NT2/D1 (cell line): Measurements from ENCODE around the gene TCERG1L.

ENCODE experiments used
- SUZ12 ChIP-seq: IDR thresholded peaks from 2 replicates; pipeline ENCODE4 v1.6.1; 2011; ENCODE audit not compliant: insufficient read length, insufficient read depth; ENCODE audit errors: extremely low read depth
- YY1 ChIP-seq: IDR thresholded peaks from 2 replicates; pipeline ENCODE4 v1.6.1; 2011; ENCODE audit not compliant: insufficient read length, insufficient read depth
- ZNF274 ChIP-seq: IDR thresholded peaks from 2 replicates; pipeline ENCODE4 v1.6.1; 2011; ENCODE audit warnings: mild to moderate bottlenecking, low read depth, low read length

DNA sequence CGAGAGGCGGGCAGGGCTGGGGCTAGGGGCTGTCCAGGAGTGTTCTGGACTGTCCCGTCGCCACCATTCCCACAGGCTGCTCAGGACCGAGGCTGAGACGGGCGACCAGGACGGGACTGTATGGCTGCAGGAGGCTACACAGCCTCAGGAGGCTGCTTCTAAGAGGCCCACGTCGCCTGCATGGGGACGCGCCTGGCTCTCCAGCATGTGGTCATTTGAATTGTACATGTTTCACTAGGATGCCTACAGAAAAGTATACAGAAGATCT lies 216.3 kb downstream of the TCERG1L start:
- TF ChIP-seq ZNF274 (no peak), YY1 (no peak), SUZ12 (no peak)
